ENCODE data around the gene CBR3. TPM values are rescaled to one million over a fixed set of nuclear protein-coding genes. Genes with fewer than 3 reads are reported as not detected.

The CBR3 gene
- total RNA-seq, 1 donor from 2014 or later = 3.0 TPM

- DNase-seq (ENCODE audit: low read depth in 2 of 2) = no peak
Observed at GRCh38 chr21:36155603-36156338, 20.9 kb downstream of the CBR3 start.

GRCh38 chr21:36156339-36156814, 21.5 kb downstream of the CBR3 start:
- DNase-seq (ENCODE audit: low read depth in 2 of 2) = peak; percentile 94 to 99

- peak in 1 of 2 donors; percentile 19 for DNase-seq (ENCODE audit: low read depth in 2 of 2)
Observed at GRCh38 chr21:36156815-36157670, 22.2 kb downstream of the CBR3 start, which contains the start of gene DOP1B. Gene DOP1B, plus strand, starts transcription at chr21:36156824. Its CDS starts 7,910 bp downstream, at chr21:36164734.

GRCh38 chr21:36159356-36159921, 24.6 kb downstream of the CBR3 start:
- DNase-seq (ENCODE audit: low read depth in 2 of 2) = no peak

- no peak for DNase-seq (ENCODE audit: low read depth in 2 of 2)
Observed at GRCh38 chr21:36160850-36161178, 25.9 kb downstream of the CBR3 start.

- no peak for DNase-seq (ENCODE audit: low read depth in 2 of 2)
Observed at GRCh38 chr21:36162631-36163030, 27.8 kb downstream of the CBR3 start.

GRCh38 chr21:36163750-36164741, 29.2 kb downstream of the CBR3 start:
- DNase-seq (ENCODE audit: low read depth in 2 of 2) = no peak

- DNase-seq (ENCODE audit: low read depth in 2 of 2) = no peak
Observed at GRCh38 chr21:36165356-36165755, 30.5 kb downstream of the CBR3 start.

- DNase-seq (ENCODE audit: low read depth in 2 of 2) = no peak
Observed at GRCh38 chr21:36166705-36167104, 31.8 kb downstream of the CBR3 start.

GRCh38 chr21:36167541-36167940, 32.7 kb downstream of the CBR3 start:
- DNase-seq (ENCODE audit: low read depth in 2 of 2) = no peak

GRCh38 chr21:36169470-36170128, 34.7 kb downstream of the CBR3 start:
- DNase-seq (ENCODE audit: low read depth in 2 of 2) = no peak

GRCh38 chr21:36170823-36171222, 35.9 kb downstream of the CBR3 start:
- DNase-seq (ENCODE audit: low read depth in 2 of 2) = no peak

GRCh38 chr21:36171336-36171735, 36.5 kb downstream of the CBR3 start:
- DNase-seq (ENCODE audit: low read depth in 2 of 2) = no peak

GRCh38 chr21:36171741-36172331, 37.0 kb downstream of the CBR3 start:
- DNase-seq (ENCODE audit: low read depth in 2 of 2) = no peak

- no peak for DNase-seq (ENCODE audit: low read depth in 2 of 2)
Observed at GRCh38 chr21:36174780-36175179, 39.9 kb downstream of the CBR3 start.

- DNase-seq (ENCODE audit: low read depth in 2 of 2) = no peak
Observed at GRCh38 chr21:36175771-36176565, 41.1 kb downstream of the CBR3 start.

- no peak for DNase-seq (ENCODE audit: low read depth in 2 of 2)
Observed at GRCh38 chr21:36178349-36178748, 43.5 kb downstream of the CBR3 start.

GRCh38 chr21:36179145-36179544, 44.3 kb downstream of the CBR3 start:
- no peak for DNase-seq (ENCODE audit: low read depth in 2 of 2)

GRCh38 chr21:36180963-36181362, 46.1 kb downstream of the CBR3 start:
- DNase-seq (ENCODE audit: low read depth in 2 of 2) = no peak

Data from dermis microvascular lymphatic vessel endothelial cell (primary cell).